ENCODE results near the gene INPP5A.

GRCh38 chr10:132507956-132508490 lies 29.6 kb upstream of the INPP5A start:
- TF ChIP-seq CTCF (IDR thresholded peaks at IDR 0.05) (no peak), POLR2A (IDR thresholded peaks at IDR 0.05) (no peak)
